DMS114 treated with DMSO at 0.1 percent for 48 hours (cell line): Measurements from ENCODE around the gene FANCC.

Experiments used
- DNase-seq: peaks from one replicate; lab custom pipeline; 2025; ENCODE audit not compliant: unreplicated experiment; lab: John Stamatoyannopoulos, UW

The FANCC gene

GRCh38 chr9:95076696-95077052, 240.8 kb downstream of the FANCC start:
- no peak for DNase-seq

DNA sequence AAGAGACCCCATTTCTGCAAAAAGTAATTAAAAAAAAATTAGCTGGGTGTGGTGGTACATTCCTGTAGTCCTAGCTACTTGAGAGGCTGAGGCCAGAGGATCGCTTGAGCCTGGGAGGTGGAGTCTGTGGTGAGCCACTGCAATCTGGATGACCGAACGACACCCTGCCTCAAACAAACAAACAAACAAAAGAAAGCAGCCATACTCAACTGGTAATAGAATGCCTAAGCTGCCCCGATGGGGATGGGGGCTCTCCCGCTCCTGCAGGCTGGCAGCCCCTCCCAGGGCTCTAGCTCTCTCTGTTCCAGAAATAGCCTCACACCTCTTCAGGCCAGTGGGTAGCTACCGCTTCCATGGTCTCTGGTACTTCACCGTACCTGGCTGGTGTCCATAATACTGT, 241.8 kb downstream of the FANCC start:
- no peak for DNase-seq

- DNase-seq: no peak
These were observed 242.9 kb downstream of the FANCC start for GRCh38 chr9:95074632-95075031.

DNA sequence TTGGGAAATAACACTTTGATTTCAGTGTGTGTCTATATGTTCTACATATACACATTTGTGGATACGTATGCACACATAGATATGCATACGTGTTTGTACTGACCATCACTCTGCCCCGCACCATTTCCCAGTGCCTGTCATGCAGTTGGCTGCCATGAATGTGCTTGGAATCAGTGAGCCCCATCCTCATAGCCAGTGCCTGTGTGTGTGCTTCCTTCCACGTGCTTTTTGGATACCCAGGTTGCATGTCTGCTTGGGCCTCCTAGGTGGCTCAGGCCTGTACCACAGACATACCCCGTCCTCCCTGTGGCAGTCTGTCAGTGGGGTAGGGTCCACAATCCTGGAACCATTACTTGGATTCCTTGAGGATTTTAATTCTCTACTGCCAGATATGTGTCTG, 243.6 kb downstream of the FANCC start:
- no peak for DNase-seq

GRCh38 chr9:95073042-95073607, 244.4 kb downstream of the FANCC start:
- DNase-seq: no peak

GRCh38 chr9:95071925-95072324, 245.6 kb downstream of the FANCC start:
- no peak for DNase-seq

DNA sequence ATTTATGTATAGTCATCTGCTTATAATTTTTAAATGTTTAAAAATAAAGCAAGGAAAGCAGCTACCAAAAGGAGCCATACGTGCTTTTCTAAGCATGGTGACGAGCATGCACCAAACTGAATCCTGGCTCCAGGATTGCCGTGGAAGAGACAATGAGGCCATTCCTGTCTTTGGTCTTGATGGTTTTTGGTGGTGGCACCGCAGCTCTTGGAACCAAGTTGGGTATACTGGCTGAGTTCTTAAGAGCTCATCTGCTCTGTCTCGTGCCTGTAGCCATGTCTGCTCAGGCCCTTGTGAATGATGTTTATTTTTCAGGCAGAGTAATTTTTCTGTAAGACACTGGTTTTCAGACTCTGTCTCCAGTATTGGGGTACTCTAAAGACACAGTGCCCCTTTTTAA, 246.1 kb downstream of the FANCC start:
- DNase-seq: no peak

DNA sequence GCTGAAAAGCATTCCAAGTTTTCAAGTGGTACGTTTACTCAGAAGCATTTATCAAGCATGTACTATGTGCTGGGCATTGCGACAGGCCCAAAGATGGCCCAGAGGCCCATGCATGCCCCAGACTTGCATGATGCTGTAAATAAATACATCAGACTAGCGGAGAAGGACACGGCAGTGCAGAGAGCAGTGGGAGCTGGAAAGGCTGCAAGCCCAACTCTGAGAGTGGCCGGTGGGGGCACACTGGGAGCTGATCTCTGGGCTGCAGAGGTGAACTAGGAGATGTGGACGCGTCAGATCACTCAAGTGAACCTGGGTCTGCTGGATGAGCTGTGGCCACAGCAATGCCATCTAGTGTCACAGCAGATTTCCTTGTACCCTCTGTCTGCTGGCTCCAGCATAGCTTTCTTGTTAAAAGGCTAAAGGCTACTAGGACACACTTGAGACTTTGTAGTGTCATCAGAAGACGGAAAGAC, 246.9 kb downstream of the FANCC start:
- DNase-seq: no peak

GRCh38 chr9:95067897-95068296, 249.6 kb downstream of the FANCC start:
- no peak for DNase-seq

DNA sequence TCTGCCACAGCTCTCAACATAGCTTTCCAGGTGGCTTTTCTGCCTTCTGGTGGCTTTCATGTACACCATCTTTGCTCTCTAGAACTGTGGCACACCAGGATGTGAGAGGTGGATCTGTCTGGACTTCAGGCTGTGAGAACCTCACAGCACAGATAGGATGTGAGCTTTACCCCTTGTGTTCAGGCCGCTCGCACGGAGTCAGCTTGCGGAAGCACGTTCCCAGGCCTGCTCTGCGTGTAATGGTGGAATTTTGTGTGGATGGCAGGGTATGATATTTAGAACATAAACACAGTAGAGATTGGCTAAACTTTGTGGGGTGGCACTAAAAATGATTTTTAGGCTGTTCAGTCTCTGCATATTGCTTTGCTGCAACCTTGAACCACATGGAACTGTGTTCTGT, 250.5 kb downstream of the FANCC start:
- no peak for DNase-seq

DNA sequence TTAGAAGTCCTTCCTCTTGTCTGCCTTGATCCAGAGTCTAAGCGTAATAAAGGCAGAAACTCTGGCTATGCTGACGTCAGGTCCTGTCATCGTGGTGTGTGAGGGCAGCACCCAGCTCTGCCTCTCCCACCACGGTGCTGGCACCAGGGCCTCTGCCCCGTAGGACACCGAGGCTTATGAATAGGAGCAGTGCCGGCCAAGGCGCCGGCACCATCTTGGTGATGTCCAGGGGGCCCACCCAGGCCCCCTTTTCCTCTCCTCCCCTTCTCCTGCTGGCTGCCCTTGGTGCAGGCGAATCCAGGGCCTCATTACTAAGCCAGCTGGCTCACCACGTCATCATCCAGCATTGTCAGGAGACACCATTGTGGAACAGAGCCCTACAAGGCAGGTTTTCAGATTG, 252.3 kb downstream of the FANCC start:
- DNase-seq: no peak

- DNase-seq: no peak
These were observed 254.2 kb downstream of the FANCC start for GRCh38 chr9:95063300-95063699.

- DNase-seq: no peak
These were observed 254.9 kb downstream of the FANCC start for GRCh38 chr9:95062596-95063065.

GRCh38 chr9:95061916-95062595, 255.5 kb downstream of the FANCC start:
- DNase-seq: no peak

DNA sequence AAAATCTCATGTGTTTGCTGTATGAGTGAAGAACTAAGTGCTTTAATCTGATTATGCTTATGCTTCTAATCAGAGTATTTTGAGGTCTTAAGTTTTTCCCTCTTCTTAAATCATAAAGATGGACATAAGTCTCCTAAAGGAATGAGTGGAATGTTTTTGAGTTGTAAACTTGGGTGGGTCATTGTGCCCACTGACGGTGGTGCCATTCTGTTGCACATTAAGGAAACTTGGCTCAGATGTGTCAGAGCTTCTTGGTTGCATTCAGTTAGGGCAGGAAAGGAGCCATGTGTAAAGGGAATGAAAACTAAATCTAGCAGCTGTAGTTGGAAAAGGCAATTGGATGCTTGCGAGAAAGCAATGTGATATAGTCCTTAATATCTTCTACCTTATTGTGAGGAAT, 256.6 kb downstream of the FANCC start:
- DNase-seq: no peak

- no peak for DNase-seq
These were observed 257.3 kb downstream of the FANCC start for GRCh38 chr9:95060234-95060633.

GRCh38 chr9:95058795-95059386, 258.6 kb downstream of the FANCC start:
- no peak for DNase-seq

DNA sequence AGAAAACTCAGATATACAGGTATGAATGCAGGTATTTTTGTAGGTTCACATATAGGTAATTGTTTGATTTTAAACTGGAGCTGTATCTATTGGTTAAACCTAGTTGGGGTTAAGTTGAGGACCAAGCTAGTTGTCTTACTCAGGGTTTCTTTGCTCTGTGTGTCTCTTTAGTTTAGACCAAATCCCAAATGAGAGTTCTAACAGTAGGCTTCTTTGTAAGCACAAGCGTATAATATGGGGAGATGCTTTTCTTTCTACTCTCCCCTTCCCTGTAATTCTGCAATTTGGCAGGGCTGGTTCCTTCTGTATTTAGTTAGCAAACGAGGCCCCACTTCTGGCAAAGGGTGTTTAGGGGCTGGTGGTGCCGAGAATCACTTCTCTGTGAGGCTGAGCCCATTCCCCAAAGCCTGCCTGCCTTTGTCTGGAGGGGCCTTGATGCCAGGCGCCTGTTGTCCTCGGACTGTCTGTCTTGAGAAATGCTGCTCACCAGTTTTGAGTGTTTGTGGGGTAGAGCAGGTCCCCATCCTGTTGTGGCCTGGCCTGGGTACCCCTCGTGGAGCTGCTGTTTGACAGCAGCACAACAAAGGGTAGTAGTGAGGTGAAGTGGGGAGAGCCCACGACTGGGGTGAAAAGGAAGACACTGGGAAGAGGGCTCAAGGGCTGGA, 259.3 kb downstream of the FANCC start:
- no peak for DNase-seq

DNA sequence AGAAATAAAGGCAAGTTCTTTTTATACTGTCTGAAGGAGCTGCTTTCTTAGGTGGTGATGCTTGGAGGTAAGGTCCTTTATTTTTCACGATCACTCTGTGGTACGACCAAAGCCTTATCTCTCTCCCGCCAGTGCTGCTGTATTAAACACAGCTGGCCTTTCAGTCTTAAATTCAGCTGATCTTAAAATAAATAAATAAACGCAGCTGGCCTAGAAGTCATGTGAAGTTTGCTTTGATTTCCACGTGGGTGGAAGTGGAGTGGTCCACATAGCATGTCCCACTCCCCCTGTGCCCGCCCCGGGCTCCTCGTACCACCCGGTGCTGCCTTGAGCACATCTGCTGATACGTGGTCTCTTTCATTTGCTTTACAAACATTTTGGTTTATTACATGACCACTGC, 260.4 kb downstream of the FANCC start:
- no peak for DNase-seq

- DNase-seq: no peak
These were observed 261.5 kb downstream of the FANCC start for GRCh38 chr9:95055851-95056551.

GRCh38 chr9:95055334-95055850, 262.1 kb downstream of the FANCC start:
- no peak for DNase-seq
